ENCODE results near the gene SMAP1. TPM values are rescaled to one million over a fixed set of nuclear protein-coding genes. Genes with fewer than 3 reads are reported as not detected.
"Not testable (repeated sequence)": the region's sequence is repeated elsewhere in the genome, so short reads cannot be mapped to it uniquely, and the experiment has no call there.

SMAP1 gene
- total and polyA plus RNA-seq, 12 donors, result 11.3 to 39.8 (median 24.2) TPM

DNA sequence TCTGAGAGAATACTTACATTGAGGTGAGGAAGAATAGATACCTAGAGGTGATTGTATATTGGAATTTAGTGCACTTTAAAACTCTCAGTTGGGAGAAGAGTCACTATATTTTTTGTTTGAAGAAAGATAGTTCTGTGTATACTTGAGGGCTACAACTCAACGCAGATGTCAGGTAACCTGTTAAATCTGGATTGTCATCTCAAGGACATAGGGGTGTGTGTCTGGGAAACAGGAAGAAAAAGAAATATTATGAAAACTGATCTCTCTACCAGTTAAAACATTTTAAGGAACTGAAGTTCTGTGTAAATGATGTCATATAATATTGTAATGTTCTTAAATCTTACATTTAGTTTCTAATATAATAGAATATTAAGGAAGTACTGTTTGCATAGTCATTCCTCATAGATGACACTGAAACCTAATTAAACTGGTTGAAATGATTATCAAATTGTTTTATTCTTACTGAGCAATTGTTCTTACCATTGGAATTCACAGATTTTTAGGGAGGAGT, 86.2 kb downstream of the SMAP1 start:
- 34 to 55% (median 47%) methylated on average over 1 of the region's 1 CpG for WGBS, 4 donors

DNA sequence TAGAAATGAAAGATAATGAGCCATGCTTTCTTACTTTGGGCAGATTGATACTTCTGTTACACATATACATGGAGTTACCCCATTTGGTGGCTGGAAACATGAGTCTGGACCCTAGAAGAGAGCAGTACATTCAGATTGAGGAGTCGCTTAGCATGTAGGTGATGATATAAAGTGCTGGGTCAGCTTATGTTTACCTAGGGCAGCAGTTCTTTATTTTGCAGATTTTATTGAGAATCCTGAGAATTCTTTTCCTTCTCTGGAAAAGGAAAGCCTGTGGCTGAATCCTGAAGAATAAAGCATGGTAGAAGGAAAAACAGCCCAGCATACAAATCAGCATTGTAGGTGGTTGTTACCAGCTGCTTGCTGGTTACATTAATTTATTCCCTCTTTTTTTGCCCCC, 91.2 kb downstream of the SMAP1 start:
- WGBS, 4 donors, result 3 to 87% (median 62%) methylated on average over 1 of the region's 1 CpG
- Histone ChIP-seq H3K4me3 (no peak overlapping the region), H3K36me3 (replicated peaks in 1 of 2) (no peaks in the 10 kb centered on the region), H3K27me3 (no peaks in the 10 kb centered on the region), H3K9me3 (replicated peaks in 1 of 3) (no peaks in the 10 kb centered on the region), H3K4me1 (replicated peaks in 1 of 2) (peaks cover under 1 to 3% of the 10 kb centered on the region in 2 donors), H3K27ac (no peak overlapping the region)
- intact Hi-C loops (cut with DNase I), result no loop called here
- no peak for DNase-seq
- TF ChIP-seq POLR2A (IDR thresholded peaks at IDR 0.05), result no peak

More for the DNA sequence above, 86.2 kb downstream of the SMAP1 start:
- H3K36me3 ChIP-seq (replicated peaks in 1 of 2), result no peaks in the 10 kb centered on the region
- H3K27ac ChIP-seq, result no peak overlapping the region
- intact Hi-C loops (cut with DNase I), result no loop called here
- DNase-seq, result no peak
- H3K4me3 ChIP-seq, result no peak overlapping the region
- no peaks in the 10 kb centered on the region for H3K27me3 ChIP-seq
- TF ChIP-seq POLR2A (IDR thresholded peaks at IDR 0.05), result no peak
- TF ChIP-seq, protein P1, sequence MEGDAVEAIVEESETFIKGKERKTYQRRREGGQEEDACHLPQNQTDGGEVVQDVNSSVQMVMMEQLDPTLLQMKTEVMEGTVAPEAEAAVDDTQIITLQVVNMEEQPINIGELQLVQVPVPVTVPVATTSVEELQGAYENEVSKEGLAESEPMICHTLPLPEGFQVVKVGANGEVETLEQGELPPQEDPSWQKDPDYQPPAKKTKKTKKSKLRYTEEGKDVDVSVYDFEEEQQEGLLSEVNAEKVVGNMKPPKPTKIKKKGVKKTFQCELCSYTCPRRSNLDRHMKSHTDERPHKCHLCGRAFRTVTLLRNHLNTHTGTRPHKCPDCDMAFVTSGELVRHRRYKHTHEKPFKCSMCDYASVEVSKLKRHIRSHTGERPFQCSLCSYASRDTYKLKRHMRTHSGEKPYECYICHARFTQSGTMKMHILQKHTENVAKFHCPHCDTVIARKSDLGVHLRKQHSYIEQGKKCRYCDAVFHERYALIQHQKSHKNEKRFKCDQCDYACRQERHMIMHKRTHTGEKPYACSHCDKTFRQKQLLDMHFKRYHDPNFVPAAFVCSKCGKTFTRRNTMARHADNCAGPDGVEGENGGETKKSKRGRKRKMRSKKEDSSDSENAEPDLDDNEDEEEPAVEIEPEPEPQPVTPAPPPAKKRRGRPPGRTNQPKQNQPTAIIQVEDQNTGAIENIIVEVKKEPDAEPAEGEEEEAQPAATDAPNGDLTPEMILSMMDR (IDR thresholded peaks at IDR 0.05), result no peak
- no peaks in the 10 kb centered on the region for H3K9me3 ChIP-seq (replicated peaks in 1 of 3)
- peaks cover 3 to 6% of the 10 kb centered on the region in 2 donors for H3K4me1 ChIP-seq (replicated peaks in 1 of 2)

DNA sequence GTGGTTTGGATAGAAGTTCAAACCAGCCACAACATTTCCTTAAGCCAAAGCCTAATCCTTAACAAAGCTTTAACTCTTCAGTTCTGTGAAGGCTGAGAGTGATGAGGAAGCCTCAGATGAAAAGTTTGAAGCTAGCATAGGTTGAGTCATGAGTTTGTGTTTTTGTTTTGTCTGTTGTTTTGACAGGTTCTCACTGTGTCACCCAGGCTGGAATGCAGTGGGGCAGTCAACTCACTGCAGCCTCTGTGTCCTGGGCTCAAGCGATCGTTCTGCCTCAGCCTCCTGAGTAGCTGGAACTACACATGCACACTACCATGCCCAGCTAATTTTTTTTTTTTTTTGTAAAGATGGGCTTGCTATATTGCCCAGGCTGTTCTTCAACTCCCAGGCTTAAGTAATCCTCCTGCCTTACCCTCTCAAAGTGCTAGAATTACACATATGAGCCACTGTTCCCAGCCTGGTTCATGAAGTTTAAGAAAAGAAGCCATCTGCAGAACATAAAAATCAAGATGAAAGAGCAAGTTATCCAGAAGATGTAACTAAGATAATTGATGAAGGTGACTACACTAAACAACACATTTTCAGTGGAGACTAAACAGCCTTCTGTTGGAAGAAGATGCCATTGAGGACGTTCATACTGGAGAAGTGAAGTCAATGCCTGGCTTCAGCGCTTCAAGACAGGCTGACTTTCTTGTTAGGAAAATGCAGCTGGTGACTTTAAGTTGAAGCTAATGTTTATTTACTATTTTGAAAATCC, 96.2 kb downstream of the SMAP1 start:
- TF ChIP-seq POLR2A (IDR thresholded peaks at IDR 0.05), result no peak
- TF ChIP-seq, protein P1 (IDR thresholded peaks at IDR 0.05), result no peak
- WGBS, 4 donors, result 91 to 96% (median 93%) methylated on average over 4 of the region's 4 CpGs
- Histone ChIP-seq H3K36me3 (replicated peaks in 1 of 2) (no peaks in the 10 kb centered on the region), H3K27ac (no peak overlapping the region), H3K27me3 (no peaks in the 10 kb centered on the region), H3K9me3 (replicated peaks in 1 of 3) (no peaks in the 10 kb centered on the region), H3K4me1 (replicated peaks in 1 of 2) (no peaks in the 10 kb centered on the region), H3K4me3 (no peak overlapping the region)
- no peak for DNase-seq
- intact Hi-C loops (cut with DNase I), result no loop called here

GRCh38 chr6:70764706-70765105, 97.0 kb downstream of the SMAP1 start:
- H3K27ac ChIP-seq, result no peak overlapping the region
- intact Hi-C loops (cut with DNase I), result no loop called here
- TF ChIP-seq, protein P1 (IDR thresholded peaks at IDR 0.05), result no peak
- no peak for TF ChIP-seq POLR2A (IDR thresholded peaks at IDR 0.05)
- no peaks in the 10 kb centered on the region for H3K36me3 ChIP-seq (replicated peaks in 1 of 2)
- no peak for DNase-seq
- H3K9me3 ChIP-seq (replicated peaks in 1 of 3), result no peaks in the 10 kb centered on the region
- no peaks in the 10 kb centered on the region for H3K27me3 ChIP-seq
- 93 to 100% (median 97%) methylated on average over 2 to 4 of the region's 4 CpGs for WGBS, 4 donors
- no peaks in the 10 kb centered on the region for H3K4me1 ChIP-seq (replicated peaks in 1 of 2)
- H3K4me3 ChIP-seq, result no peak overlapping the region

DNA sequence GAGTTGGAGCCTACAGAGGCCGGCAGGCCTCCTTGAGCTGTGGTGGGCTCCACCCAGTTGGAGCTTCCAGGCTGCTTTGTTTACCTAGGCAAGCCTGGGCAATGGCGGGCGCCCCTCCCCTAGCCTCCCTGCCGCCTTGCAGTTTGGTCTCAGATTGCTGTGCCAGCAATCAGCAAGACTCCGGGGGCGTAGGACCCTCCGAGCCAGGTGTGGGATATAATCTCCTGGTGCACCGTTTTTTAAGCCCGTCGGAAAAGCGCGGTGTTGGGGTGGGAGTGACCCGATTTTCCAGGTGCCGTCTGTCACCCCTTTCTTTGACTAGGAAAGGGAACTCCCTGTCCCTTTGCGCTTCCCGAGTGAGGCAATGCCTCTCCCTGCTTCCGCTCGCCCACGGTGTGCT, 103.7 kb downstream of the SMAP1 start:
- intact Hi-C loops (cut with DNase I); H3K4me3 ChIP-seq; H3K27ac ChIP-seq; H3K36me3 ChIP-seq (replicated peaks in 1 of 2); H3K27me3 ChIP-seq; H3K9me3 ChIP-seq (replicated peaks in 1 of 3); H3K4me1 ChIP-seq (replicated peaks in 1 of 2); DNase-seq: not testable (repeated sequence)
- 93 to 96% (median 96%) methylated on average over 16 to 19 of the region's 19 CpGs for WGBS, 4 donors

Measured in adrenal gland (tissue), 12 donors.